ENCODE data around the gene ATAD3A.
"Not testable (repeated sequence)": the region's sequence is repeated elsewhere in the genome, so short reads cannot be mapped to it uniquely, and the experiment has no call there.

Gene ATAD3A

GRCh38 chr1:1540818-1541628, 29.1 kb downstream of the ATAD3A start:
- DNase-seq: no peak

GRCh38 chr1:1541956-1542765, 30.2 kb downstream of the ATAD3A start:
- DNase-seq: no peak

GRCh38 chr1:1542766-1543705, 31.1 kb downstream of the ATAD3A start:
- DNase-seq: no peak

- DNase-seq: no peak
These were observed 31.7 kb downstream of the ATAD3A start for GRCh38 chr1:1543706-1544099.

- DNase-seq: no peak
These were observed 32.6 kb downstream of the ATAD3A start for GRCh38 chr1:1544544-1544943.

GRCh38 chr1:1545946-1546737, 34.2 kb downstream of the ATAD3A start:
- DNase-seq: no peak

- no peak for DNase-seq
These were observed 35.0 kb downstream of the ATAD3A start for GRCh38 chr1:1547011-1547410.

GRCh38 chr1:1547476-1547875, 35.5 kb downstream of the ATAD3A start:
- DNase-seq: no peak

- no peak for DNase-seq
These were observed 36.6 kb downstream of the ATAD3A start for GRCh38 chr1:1548591-1548990.

- no peak for DNase-seq
These were observed 38.1 kb downstream of the ATAD3A start for GRCh38 chr1:1550087-1550486.

GRCh38 chr1:1550591-1551432, 38.9 kb downstream of the ATAD3A start:
- DNase-seq: no peak

- DNase-seq: no peak
These were observed 39.7 kb downstream of the ATAD3A start for GRCh38 chr1:1551524-1552262.

- DNase-seq: no peak
These were observed 40.3 kb downstream of the ATAD3A start for GRCh38 chr1:1552263-1552639.

- no peak for DNase-seq
These were observed 42.0 kb downstream of the ATAD3A start for GRCh38 chr1:1553821-1554494.

- no peak for DNase-seq
These were observed 42.6 kb downstream of the ATAD3A start for GRCh38 chr1:1554550-1554925.

- no peak for DNase-seq
These were observed 43.3 kb downstream of the ATAD3A start for GRCh38 chr1:1554926-1555915.

- DNase-seq: no peak
These were observed 44.5 kb downstream of the ATAD3A start for GRCh38 chr1:1556505-1556904.

GRCh38 chr1:1556961-1557360, 45.0 kb downstream of the ATAD3A start:
- not testable (repeated sequence) for DNase-seq

GRCh38 chr1:1557688-1558087, 45.7 kb downstream of the ATAD3A start:
- DNase-seq: not testable (repeated sequence)

Data from NCI-H1417 treated with DMSO at 0.1 percent for 48 hours (cell line).